ENCODE measurements around the gene ISLR.

Gene ISLR

GRCh38 chr15:74216949-74217348, 43.4 kb downstream of the ISLR start:
- DNase-seq: no peak

- no peak for DNase-seq
Observed at GRCh38 chr15:74217907-74218885, 44.7 kb downstream of the ISLR start.

- DNase-seq: no peak
Observed at GRCh38 chr15:74220475-74221248, 47.2 kb downstream of the ISLR start.

GRCh38 chr15:74221399-74222239, 48.1 kb downstream of the ISLR start:
- DNase-seq: no peak

GRCh38 chr15:74222240-74223119, 49.0 kb downstream of the ISLR start:
- no peak for DNase-seq

GRCh38 chr15:74225928-74226327, 52.4 kb downstream of the ISLR start:
- DNase-seq: no peak

Data from kidney glomerular epithelial cell (primary cell).